Stimulated activated CD4-positive, alpha-beta T cell treated with anti-CD3 and anti-CD28 coated beads, Interleukin-15, amount 100 ng/mL, for 24 hours (primary cell): ENCODE measurements around the gene RAP2A.

Source experiments
- DNase-seq: peaks from one replicate; pipeline ENCODE4 v3.0.0-alpha.2; 2020

Gene RAP2A

GRCh38 chr13:97456047-97456446 lies 22.1 kb downstream of the RAP2A start:
- DNase-seq = no peak

- DNase-seq = no peak
Observed at GRCh38 chr13:97459215-97459777, 25.3 kb downstream of the RAP2A start.

- no peak for DNase-seq
Observed at GRCh38 chr13:97460004-97460775, 26.2 kb downstream of the RAP2A start.

DNA sequence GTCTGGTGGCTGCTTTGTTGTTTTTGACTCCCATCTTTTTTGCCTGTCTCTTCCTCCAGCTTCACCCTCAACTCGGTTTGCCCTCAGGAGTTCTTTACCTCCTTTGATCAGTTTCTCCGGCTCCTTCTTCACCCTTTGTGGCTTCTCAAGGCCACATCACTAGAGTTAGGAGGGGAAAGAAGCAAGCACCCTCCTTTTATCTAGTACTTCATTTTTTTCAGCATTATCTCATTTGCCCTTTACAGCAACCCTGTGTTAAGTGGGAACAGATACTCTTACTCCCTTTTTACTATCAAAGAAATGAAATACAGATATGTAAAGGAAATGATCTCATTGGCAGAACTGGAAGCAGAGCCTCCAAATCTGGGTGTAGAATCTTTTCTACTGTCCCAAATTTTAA lies 26.9 kb downstream of the RAP2A start:
- no peak for DNase-seq

- no peak for DNase-seq
Observed at GRCh38 chr13:97464561-97464960, 30.6 kb downstream of the RAP2A start.

GRCh38 chr13:97466722-97467121 lies 32.8 kb downstream of the RAP2A start:
- DNase-seq = no peak

DNA sequence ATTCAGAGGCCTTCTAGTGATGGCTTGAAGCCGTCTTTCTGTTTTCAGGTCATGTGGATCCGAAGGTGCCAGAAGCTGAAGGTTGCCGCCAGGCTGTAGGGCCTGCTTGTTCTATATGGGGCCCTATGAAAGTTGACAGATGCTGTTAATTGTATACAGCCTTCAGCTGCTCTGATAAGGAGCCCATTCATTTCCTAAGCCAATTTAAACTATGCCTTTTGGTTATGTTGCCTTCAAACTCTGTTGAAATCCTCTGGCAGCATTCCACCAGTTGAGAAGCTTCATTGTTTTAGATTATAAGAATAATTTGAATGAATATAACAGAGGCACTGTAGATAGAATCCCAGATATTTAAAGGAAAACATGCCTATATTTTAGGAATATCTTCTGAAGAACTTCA lies 34.4 kb downstream of the RAP2A start:
- DNase-seq = no peak

DNA sequence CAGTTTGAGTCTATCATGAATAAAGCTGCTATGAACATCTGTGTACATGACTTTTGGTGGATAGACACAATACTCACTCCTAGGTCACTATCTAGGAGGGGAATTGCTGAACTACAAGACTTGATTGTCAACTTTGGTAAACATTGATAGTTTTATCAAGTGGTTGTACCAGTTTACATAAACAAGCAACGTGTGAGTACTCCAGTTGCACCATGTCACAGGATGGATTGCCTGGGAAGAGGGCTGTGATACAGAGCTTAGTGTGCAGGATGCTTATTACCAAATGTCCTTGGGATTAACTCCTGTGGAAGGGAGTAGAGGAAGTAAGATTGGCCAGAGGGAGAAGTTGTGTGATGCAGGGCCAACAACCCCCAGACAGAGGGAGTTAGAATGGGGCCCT lies 37.7 kb downstream of the RAP2A start:
- DNase-seq = no peak

- DNase-seq = no peak
Observed at GRCh38 chr13:97474349-97474980, 40.5 kb downstream of the RAP2A start.

- DNase-seq = no peak
Observed at GRCh38 chr13:97475011-97475410, 41.0 kb downstream of the RAP2A start.

- no peak for DNase-seq
Observed at GRCh38 chr13:97477844-97478243, 43.9 kb downstream of the RAP2A start.

DNA sequence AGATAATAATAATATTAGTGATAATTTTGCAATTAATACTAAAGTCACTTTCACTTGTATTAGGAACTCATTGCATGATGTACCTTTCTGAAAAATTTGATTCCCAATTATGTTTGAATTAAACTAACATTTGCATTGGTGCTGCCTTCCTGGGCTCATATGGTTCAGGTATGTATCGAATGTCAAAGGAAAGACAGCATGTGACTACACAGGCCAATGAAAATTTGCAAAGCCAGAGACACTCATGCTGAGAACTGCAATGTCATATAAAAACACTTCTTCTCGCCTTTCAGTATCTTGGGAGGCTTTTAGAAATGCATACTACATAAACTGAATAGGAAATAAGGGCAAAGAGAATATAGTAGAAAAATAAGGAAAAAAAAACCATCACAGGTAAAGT lies 44.3 kb downstream of the RAP2A start:
- DNase-seq = no peak

DNA sequence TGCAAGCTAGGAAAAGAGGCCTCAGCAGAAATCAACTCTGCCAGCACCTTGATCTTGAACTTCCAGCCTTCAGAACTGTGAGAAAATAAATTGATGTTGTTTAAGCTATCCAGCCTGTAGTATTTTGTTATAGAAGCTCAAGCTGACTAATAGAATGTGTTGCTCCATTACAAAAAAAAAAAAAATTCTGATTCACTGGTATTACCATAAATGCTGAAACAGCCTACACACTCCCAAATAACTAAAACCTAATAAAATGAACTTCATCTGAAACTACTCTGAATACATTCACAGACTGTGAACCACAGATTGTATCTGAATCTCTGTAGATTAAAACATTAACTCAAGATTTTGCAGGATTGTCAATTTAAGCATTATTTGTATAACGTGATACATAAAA lies 49.5 kb downstream of the RAP2A start:
- DNase-seq = no peak

DNA sequence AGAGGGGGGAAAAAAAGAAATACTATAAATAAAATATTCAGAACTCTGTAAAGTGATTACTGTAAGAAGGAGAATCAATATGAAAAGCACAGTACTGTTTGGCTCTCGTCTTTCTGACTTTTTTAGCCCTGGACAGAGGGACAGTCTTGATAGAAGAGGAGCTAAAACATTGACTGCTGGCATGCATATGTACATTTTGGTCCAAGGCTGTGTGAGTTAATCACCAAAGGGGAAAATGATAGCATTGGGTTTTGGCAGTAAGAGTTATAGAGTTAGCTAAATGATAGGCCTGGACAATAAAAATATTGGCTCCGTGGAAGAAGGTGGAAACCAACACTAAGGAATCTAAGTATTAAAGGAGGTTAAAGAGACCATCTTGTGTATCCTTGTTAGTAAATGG lies 50.3 kb downstream of the RAP2A start:
- DNase-seq = no peak

GRCh38 chr13:97485320-97485719 lies 51.4 kb downstream of the RAP2A start:
- DNase-seq = no peak

GRCh38 chr13:97490702-97491307 lies 56.8 kb downstream of the RAP2A start:
- no peak for DNase-seq

DNA sequence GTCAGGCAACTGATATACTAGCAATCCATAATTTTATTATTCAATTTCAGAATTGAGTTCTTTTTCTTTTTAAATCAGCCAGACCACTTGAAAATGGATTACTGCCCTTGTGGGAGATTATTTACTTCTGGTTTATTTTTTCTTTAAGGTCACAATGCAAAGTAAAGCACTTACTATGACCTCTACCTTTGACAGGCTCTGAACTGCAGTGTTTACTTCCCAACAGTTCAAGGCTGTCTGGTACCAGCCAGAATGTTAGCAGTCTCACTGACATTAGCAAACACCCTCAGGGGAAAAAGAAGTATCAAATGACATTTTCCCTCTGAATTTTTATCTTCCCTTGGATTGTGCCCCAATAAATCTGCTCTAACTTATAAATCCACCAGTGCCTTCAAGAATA lies 57.5 kb downstream of the RAP2A start:
- DNase-seq = no peak

DNA sequence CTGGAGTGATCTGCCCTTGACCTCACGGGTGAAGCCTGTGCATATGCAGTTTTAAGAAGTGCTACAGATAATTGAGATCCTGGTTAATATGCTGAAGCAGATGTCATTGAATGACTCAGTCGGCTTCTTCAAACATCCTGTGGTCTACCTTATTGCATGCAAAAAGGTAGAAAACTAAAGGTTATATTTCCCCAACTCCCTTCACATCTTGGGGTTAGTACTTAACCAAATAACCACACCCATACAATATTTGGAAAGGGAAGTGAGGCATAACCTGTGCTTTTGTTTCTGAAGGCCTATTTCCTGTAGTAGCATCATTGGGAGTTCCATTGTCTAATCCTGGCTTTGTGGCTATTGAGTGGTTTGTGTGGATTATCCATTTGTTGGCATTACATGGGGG lies 58.3 kb downstream of the RAP2A start:
- DNase-seq = no peak

- no peak for DNase-seq
Observed at GRCh38 chr13:97492684-97493371, 58.9 kb downstream of the RAP2A start.

DNA sequence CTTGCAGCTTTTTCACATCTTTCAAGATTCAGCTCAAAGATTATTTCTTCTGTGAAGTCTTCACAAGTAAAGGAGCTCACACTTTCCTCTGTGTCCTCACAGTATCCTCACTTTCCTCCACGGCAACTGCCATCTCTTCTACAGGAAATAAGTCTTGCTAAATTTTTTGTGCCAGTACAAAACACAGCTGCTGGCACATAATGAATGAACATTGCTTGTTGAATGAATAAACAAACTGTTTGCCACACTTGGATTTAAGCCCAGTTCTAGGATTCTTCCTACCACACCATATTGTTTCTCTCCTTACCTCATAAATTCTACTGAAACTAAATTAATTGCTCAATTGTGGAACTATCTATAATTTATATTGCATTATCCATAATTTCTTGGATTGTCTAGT lies 59.5 kb downstream of the RAP2A start:
- no peak for DNase-seq

GRCh38 chr13:97495678-97496077 lies 61.7 kb downstream of the RAP2A start:
- no peak for DNase-seq

DNA sequence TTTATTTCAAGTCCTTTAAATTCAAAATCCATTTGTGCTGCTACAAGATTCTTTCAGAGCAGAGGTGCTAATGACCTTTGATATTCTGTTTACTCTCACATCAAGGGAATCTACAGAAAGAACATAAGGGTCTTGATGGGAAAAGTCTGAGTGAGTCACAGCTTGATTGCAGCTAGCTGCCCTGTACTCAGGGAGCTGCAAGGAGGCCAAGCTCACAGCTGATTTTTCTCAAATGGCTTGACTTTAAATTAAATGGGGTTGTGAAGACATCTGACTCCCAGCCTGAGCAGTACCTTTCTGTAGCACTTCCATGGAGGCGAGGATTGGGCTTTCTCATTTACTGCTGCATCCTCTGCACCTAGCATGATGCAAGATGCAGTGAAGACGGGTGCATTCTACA lies 62.5 kb downstream of the RAP2A start:
- no peak for DNase-seq

GRCh38 chr13:97497400-97497799 lies 63.4 kb downstream of the RAP2A start:
- DNase-seq = no peak
